ENCODE data around the gene ZNRF3. TPM values are rescaled to one million over a fixed set of nuclear protein-coding genes. Genes with fewer than 3 reads are reported as not detected.

The ZNRF3 gene
- total RNA-seq, 1 donor from 2014 or later: 23.1 TPM

GRCh38 chr22:28989484-28989883 lies 106.1 kb downstream of the ZNRF3 start:
- H3K4me1 Mint-ChIP-seq (ENCODE audit: unreplicated experiment): peaks cover 47% of the 10 kb centered on the region

GRCh38 chr22:28989912-28990311 lies 106.5 kb downstream of the ZNRF3 start:
- Mint-ChIP-seq H3K27me3 (no peaks in the 10 kb centered on the region), H3K9me3 (no peaks in the 10 kb centered on the region), H3K36me3 (peaks cover 69% of the 10 kb centered on the region), H3K4me1 (ENCODE audit: unreplicated experiment) (peaks cover 51% of the 10 kb centered on the region), H3K27ac (peak overlapping the region; percentile 29), H3K4me3 (no peak overlapping the region)
- DNase-seq (ENCODE audit: extremely low spot score, unreplicated experiment): no peak
- no peak for TF ChIP-seq CTCF (conservative IDR thresholded peaks at IDR 0.05)

More at GRCh38 chr22:28989484-28989883, 106.1 kb downstream of the ZNRF3 start:
- H3K27ac Mint-ChIP-seq: no peak overlapping the region
- TF ChIP-seq CTCF (conservative IDR thresholded peaks at IDR 0.05): no peak
- H3K27me3 Mint-ChIP-seq: no peaks in the 10 kb centered on the region
- no peak overlapping the region for H3K4me3 Mint-ChIP-seq
- H3K36me3 Mint-ChIP-seq: peaks cover 65% of the 10 kb centered on the region
- no peak for DNase-seq (ENCODE audit: extremely low spot score, unreplicated experiment)
- no peaks in the 10 kb centered on the region for H3K9me3 Mint-ChIP-seq

- Mint-ChIP-seq H3K4me1 (ENCODE audit: unreplicated experiment) (peaks cover 27% of the 10 kb centered on the region), H3K9me3 (no peaks in the 10 kb centered on the region), H3K27ac (no peak overlapping the region), H3K4me3 (no peak overlapping the region), H3K27me3 (no peaks in the 10 kb centered on the region), H3K36me3 (peaks cover 50% of the 10 kb centered on the region)
- TF ChIP-seq CTCF (conservative IDR thresholded peaks at IDR 0.05): no peak
- DNase-seq (ENCODE audit: extremely low spot score, unreplicated experiment): no peak
These were observed 109.4 kb downstream of the ZNRF3 start for GRCh38 chr22:28992565-28993356.

- Mint-ChIP-seq H3K27ac (no peak overlapping the region), H3K27me3 (no peaks in the 10 kb centered on the region), H3K4me1 (ENCODE audit: unreplicated experiment) (peaks cover 24% of the 10 kb centered on the region)
These were observed 111.2 kb downstream of the ZNRF3 start for GRCh38 chr22:28994522-28994921.

GRCh38 chr22:28995551-28995950 lies 112.2 kb downstream of the ZNRF3 start:
- no peak overlapping the region for H3K4me3 Mint-ChIP-seq
- peaks cover 3% of the 10 kb centered on the region for H3K9me3 Mint-ChIP-seq
- H3K27ac Mint-ChIP-seq: no peak overlapping the region
- no peaks in the 10 kb centered on the region for H3K27me3 Mint-ChIP-seq
- TF ChIP-seq CTCF (conservative IDR thresholded peaks at IDR 0.05): no peak
- no peak for DNase-seq (ENCODE audit: extremely low spot score, unreplicated experiment)
- peaks cover 27% of the 10 kb centered on the region for H3K4me1 Mint-ChIP-seq (ENCODE audit: unreplicated experiment)
- peaks cover 32% of the 10 kb centered on the region for H3K36me3 Mint-ChIP-seq

More at GRCh38 chr22:28994522-28994921, 111.2 kb downstream of the ZNRF3 start:
- Mint-ChIP-seq H3K9me3 (no peaks in the 10 kb centered on the region), H3K4me3 (no peak overlapping the region), H3K36me3 (peaks cover 36% of the 10 kb centered on the region)
- no peak for TF ChIP-seq CTCF (conservative IDR thresholded peaks at IDR 0.05)
- no peak for DNase-seq (ENCODE audit: extremely low spot score, unreplicated experiment)
